ENCODE results near the gene EYS. TPM values are rescaled to one million over a fixed set of nuclear protein-coding genes. Genes with fewer than 3 reads are reported as not detected.
"Not testable (repeated sequence)": the region's sequence is repeated elsewhere in the genome, so short reads cannot be mapped to it uniquely, and the experiment has no call there.

Gene EYS
- polyA plus RNA-seq, 10 donors: 0.24 to 1.1 (median 0.47) TPM

- no peak for DNase-seq
These were observed 1911.2 kb downstream of the EYS start for GRCh38 chr6:63795826-63796225.

DNA sequence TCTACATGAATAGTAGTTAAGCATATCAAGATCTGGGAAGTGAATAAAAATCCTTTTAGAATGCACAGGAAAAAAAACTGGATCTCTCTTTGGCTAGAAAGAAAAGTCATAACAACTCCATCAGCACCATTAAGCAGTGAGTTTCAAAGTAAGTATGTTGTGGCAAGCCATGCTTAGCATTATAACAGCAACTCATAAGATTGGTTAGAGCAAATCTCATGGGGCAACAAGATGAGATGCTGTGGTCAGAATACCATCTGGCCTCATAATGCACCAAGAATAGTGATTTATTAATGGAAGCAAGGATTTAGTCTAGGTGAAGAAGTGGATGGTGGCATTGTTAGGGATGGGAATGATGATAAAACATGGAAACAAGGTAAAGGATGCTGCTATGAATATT, 1912.0 kb downstream of the EYS start:
- DNase-seq: no peak

- DNase-seq: no peak
These were observed 1913.4 kb downstream of the EYS start for GRCh38 chr6:63793465-63794137.

GRCh38 chr6:63792736-63793464, 1914.1 kb downstream of the EYS start:
- DNase-seq: no peak

- no peak for DNase-seq
These were observed 1916.7 kb downstream of the EYS start for GRCh38 chr6:63790334-63790733.

DNA sequence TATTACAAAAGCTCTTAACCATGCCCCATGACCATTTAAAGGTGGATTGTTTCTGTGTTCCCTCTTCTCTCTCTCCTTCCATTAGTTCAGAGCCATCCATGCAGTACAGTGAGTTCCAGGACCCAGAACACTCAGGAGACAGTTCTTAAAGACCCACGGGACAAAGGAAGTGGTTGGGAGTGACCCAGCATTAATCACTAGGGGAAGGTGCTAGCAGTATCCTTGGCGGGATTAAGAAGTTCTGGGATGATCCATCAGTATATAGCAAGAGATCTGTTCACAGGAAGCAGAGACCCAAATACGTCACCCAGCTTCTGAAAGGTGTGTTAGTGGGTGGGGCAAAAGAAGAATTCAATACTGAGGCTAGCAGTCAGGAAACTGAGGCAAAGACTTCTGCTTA, 1917.3 kb downstream of the EYS start:
- DNase-seq: no peak

- no peak for DNase-seq
These were observed 1918.5 kb downstream of the EYS start for GRCh38 chr6:63788569-63788968.

GRCh38 chr6:63787021-63787420, 1920.0 kb downstream of the EYS start:
- no peak for DNase-seq

- DNase-seq: no peak
These were observed 1922.0 kb downstream of the EYS start for GRCh38 chr6:63785006-63785405.

- DNase-seq: no peak
These were observed 1923.9 kb downstream of the EYS start for GRCh38 chr6:63783096-63783495.

DNA sequence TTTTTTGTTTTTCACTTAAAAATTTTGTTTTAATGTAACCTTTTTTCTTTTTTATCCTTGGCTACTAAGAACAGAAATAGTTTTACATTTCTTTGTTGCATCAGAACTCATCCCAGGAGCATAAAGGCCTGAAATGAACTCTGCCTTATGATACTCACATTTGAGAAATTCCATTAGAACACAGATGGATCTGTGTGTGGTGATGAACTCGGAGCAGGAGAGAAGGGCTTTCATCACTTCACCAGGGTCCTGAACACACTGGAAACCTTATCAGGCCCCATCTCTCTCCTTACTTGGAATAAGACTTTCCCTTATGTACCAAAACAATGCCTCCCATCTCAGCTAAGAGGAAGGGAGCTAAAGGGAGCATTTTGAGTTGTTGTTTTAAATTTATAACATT, 1932.1 kb downstream of the EYS start:
- DNase-seq: peak in 1 of 3 donors; percentile 6

DNA sequence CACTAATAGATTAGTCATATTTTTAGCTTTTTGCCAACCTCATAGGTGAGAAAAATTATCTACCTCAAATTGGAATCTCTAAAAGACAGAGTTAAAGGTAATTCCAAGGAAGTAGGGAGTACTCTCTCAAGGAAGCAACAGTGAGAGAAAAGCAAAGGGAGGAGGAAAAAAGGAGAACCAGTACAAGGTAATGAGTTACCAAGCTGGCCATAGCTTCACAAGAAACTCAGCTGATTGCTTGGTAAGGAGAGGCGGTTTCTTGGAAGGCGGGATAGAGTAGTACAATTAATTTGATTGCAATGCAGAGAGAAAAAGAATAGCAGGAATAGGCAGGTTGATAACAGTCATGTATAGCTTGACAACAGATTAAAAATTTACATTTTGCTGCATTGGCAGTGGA, 1933.8 kb downstream of the EYS start:
- DNase-seq: no peak

DNA sequence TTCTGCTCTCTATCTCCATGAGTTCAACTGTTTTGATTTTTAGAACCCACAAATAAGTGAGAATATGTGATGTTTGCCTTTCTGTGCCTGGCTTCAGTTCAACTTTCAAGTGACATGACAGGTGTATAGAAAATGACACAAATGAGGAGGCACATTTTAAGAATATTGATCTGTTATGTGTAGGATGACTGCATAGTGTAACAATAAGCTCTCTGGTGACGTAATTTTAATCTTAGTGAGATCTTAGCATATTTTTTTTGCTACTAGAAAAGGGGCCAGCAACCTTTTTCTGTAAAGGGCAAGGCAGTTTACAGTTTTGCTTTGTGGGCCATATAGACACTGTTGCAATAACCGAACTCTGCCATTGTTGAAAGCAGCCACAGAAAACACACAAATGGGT, 1941.2 kb downstream of the EYS start:
- DNase-seq: no peak

DNA sequence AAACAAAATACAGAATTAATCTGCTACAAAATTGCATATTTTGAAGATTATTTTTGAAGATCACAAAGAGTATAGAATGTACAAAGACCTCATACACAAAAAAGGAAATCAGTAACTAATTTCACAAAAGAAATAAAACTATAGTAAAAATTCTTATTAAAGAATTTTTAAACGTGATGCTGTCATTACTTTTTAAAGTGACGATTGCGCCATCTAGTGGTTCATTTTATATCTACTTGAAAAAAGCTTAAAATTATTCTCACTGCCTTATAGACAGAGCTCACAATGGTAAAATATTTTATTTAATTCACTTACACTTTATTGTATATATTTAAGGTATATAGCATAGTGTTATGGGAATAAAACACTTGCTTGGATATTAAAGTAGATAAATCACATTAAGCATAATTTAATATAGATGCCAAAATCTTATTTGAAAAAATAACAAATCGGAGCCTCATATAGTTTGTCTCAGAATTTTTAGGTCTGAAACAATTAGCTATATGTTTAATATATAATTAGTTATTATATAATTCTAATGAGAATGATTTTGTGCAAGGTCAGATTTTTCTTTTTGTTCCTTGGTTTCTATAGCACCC, 1942.6 kb downstream of the EYS start:
- peak; percentile 43 to 59 (median 53) for DNase-seq

DNA sequence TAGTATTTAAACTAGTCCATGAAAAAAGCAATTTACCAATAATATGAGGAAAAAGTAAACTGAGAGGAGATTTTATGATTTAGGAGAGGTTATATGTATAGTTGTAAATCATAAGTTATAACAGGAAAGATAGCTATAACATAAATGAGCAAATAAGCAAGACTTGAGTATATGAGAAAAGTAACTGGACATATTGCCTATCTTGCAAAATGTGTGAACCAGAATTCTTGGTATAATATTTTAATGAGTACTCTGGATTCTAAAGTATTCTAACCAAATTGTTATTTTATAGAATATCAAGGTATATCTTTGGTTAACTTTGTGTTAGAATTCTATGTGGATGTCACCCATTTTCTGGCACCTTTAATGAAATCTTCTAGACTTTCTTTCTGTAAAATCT, 1946.8 kb downstream of the EYS start:
- no peak for DNase-seq

DNA sequence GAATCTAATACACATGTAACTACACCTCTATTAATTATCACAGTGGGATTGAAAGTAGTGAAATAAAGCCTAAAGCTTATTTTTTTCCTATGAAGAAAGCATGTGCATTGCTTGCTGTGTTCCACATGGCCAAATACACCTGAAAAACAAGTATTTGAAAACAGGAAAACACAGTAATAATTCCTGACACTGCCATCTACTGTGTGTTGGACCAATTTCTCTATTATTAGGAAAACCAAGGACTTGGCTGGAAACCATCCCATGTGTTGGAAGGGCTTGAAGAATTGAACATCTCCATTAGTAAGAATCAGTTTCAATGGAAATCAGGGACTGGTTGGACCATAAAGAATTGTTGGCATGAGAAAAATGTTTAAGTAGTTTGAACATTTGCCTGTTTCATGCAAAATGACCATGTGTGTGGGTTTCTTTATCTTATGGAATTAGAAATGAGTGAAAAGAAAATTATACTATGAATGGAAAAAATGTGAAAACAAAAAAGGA, 1947.4 kb downstream of the EYS start:
- peak in 1 of 3 donors; percentile 5 for DNase-seq

GRCh38 chr6:63757826-63758225, 1949.2 kb downstream of the EYS start:
- DNase-seq: no peak

- DNase-seq: not testable (repeated sequence)
These were observed 1949.8 kb downstream of the EYS start for GRCh38 chr6:63757275-63757674.

DNA sequence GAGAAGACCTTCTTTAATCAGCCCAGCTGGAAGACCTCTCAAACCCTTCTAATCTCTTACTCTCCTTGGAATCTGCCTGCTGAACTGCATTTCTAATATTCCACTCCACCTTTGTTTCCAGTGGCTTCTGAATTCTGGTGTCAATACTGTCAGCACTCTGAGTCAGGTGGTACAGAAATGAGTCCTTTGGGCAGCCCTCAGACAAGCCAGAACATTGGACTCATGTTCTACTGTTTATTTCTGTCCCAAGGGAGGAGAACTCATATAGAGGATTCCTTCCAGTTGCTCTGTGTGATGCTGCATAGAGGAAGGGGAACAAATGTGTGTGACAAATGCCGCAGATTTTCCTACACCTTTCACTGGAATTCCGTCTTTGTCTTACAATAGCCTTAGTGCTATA, 1956.6 kb downstream of the EYS start:
- DNase-seq: no peak

- no peak for DNase-seq
These were observed 1961.2 kb downstream of the EYS start for GRCh38 chr6:63745784-63746183.

GRCh38 chr6:63744810-63745209, 1962.2 kb downstream of the EYS start:
- DNase-seq: no peak

DNA sequence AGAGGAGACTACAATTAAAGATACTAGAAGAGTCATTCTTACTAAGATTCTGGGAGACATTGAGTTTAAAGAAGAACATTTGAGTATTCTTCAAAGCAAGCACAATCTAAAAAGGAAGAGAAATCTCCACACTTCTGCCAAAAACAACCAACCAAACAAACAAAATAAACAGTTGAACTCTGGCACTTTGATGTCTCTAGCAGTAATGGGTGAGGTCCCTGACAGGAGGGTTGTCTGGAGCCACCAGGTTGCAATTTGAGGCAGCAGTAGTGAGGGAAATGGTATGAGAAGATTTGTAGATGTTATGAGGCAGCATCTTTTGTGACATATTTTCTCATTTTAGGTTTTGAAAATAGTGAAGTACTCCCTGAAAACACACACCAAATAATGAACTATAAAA, 1963.3 kb downstream of the EYS start:
- no peak for DNase-seq

DNA sequence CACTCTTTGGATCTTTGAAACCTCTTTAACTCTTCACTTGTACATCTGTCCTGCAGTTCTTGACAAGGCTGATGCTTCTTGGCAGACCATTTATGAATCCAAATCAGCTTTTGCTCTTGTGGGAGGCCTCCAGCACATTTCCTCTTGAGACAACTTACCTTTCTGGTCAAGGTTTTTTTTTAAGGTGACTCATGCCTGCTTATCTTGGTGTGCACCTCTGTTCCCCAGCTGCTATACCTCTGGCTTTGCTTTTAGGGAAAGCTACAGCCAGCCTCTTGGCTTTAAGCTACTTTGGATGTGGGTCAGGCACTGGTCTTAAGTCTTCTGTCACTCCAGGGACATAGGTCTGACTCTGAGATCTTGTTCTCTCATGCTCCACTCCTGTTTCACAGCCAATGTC, 1965.0 kb downstream of the EYS start:
- DNase-seq: no peak
